ENCODE results near the gene CELF4.
A peak's percentile ranks its signal among the peaks of the same experiment; 100 is the strongest.

Gene CELF4

DNA sequence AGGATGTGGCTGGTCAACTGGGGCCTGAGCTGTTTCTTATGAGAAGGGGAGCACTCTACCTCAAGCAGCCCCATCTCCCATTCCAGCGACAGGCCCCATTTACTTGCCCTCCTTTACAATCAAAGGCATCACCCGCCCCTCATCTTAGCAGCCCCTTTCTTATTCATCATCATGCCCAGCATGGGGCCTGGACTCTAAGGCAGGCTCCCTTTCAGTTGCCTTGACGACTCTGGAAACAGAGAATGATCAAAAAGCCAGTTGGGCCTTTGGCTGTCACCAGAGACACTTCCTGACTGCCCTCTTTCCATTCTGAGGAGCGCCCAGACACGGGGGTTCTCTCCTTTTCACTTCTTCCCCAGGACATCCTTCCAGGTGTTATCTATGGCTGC lies 11.2 kb downstream of the CELF4 start:
- Histone ChIP-seq H3K27ac (ENCODE audit: low read length) (no peak overlapping the region), H3K9ac (ENCODE audit: low read depth, low read length) (no peak overlapping the region), H3K36me3 (ENCODE audit: insufficient read depth, low read depth, low read length) (no peaks in the 10 kb centered on the region), H3K9me3 (ENCODE audit: insufficient read depth, low read depth, low read length) (no peaks in the 10 kb centered on the region), H3K4me1 (ENCODE audit: insufficient read depth, low read length) (peaks cover 10% of the 10 kb centered on the region), H3K4me3 (ENCODE audit: low read length) (peak overlapping the region; percentile 52), H3K27me3 (ENCODE audit: insufficient read depth, low read length) (peaks cover 73% of the 10 kb centered on the region)

DNA sequence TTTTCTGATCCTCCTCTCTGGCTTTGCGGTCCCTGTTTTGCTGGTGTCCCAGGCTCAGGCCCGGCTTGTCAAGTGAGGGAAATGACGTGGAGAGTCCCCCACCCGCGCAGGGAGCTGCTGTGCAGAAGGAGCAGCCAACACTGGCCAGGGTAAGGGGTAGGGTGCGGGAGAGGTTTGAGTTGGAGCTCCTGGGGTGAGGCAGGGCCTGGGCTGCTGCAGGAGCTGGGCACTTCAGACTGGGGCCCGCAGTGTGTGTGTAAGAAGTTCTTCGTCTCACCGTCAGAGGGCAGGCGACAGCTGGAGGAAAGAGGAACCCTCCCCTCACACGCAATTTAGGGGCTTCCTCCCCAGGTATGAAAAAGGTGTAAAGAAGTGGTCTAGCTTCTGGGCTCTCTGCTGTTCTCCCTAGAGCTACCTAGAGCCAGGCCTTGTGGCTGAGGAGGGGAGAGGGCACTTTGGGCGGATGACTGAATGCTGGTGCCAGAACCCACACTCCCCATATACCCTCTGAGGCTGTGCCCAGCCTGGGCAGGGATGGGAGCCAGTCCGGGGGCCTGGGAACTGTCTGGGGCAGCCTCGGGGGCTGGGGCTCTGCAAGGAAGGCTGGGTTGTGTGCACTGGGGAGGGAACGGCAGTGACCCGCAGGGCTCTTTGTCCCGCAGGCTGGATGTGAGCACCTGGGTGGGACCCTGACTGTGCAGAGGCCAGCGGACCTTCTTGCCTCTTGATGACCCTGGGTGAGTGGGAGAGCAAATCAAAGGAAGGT lies 11.8 kb downstream of the CELF4 start:
- Histone ChIP-seq H3K9me3 (ENCODE audit: insufficient read depth, low read depth, low read length) (no peaks in the 10 kb centered on the region), H3K4me3 (ENCODE audit: low read length) (peak overlapping the region; percentile 52), H3K9ac (ENCODE audit: low read depth, low read length) (no peak overlapping the region), H3K36me3 (ENCODE audit: insufficient read depth, low read depth, low read length) (no peaks in the 10 kb centered on the region), H3K27ac (ENCODE audit: low read length) (no peak overlapping the region), H3K4me1 (ENCODE audit: insufficient read depth, low read length) (peaks cover 10% of the 10 kb centered on the region), H3K27me3 (ENCODE audit: insufficient read depth, low read length) (peaks cover 68% of the 10 kb centered on the region)

- no peaks in the 10 kb centered on the region for H3K36me3 ChIP-seq (ENCODE audit: insufficient read depth, low read depth, low read length)
- peaks cover 10% of the 10 kb centered on the region for H3K4me1 ChIP-seq (ENCODE audit: insufficient read depth, low read length)
- H3K27me3 ChIP-seq (ENCODE audit: insufficient read depth, low read length): peaks cover 65% of the 10 kb centered on the region
- H3K27ac ChIP-seq (ENCODE audit: low read length): no peak overlapping the region
- H3K9me3 ChIP-seq (ENCODE audit: insufficient read depth, low read depth, low read length): no peaks in the 10 kb centered on the region
- H3K9ac ChIP-seq (ENCODE audit: low read depth, low read length): no peak overlapping the region
- no peak overlapping the region for H3K4me3 ChIP-seq (ENCODE audit: low read length)
Measured at GRCh38 chr18:37552286-37552685, 13.3 kb downstream of the CELF4 start.

GRCh38 chr18:37551846-37552245 lies 13.8 kb downstream of the CELF4 start:
- Histone ChIP-seq H3K27me3 (ENCODE audit: insufficient read depth, low read length) (peaks cover 60% of the 10 kb centered on the region), H3K4me1 (ENCODE audit: insufficient read depth, low read length) (peaks cover 10% of the 10 kb centered on the region), H3K9ac (ENCODE audit: low read depth, low read length) (no peak overlapping the region), H3K4me3 (ENCODE audit: low read length) (no peak overlapping the region), H3K36me3 (ENCODE audit: insufficient read depth, low read depth, low read length) (no peaks in the 10 kb centered on the region), H3K27ac (ENCODE audit: low read length) (no peak overlapping the region), H3K9me3 (ENCODE audit: insufficient read depth, low read depth, low read length) (no peaks in the 10 kb centered on the region)

- Histone ChIP-seq H3K27ac (ENCODE audit: low read length) (no peak overlapping the region), H3K4me3 (ENCODE audit: low read length) (no peak overlapping the region), H3K36me3 (ENCODE audit: insufficient read depth, low read depth, low read length) (no peaks in the 10 kb centered on the region), H3K9ac (ENCODE audit: low read depth, low read length) (no peak overlapping the region), H3K9me3 (ENCODE audit: insufficient read depth, low read depth, low read length) (no peaks in the 10 kb centered on the region), H3K4me1 (ENCODE audit: insufficient read depth, low read length) (peaks cover 10% of the 10 kb centered on the region), H3K27me3 (ENCODE audit: insufficient read depth, low read length) (peaks cover 54% of the 10 kb centered on the region)
Measured at GRCh38 chr18:37551249-37551648, 14.3 kb downstream of the CELF4 start.

DNA sequence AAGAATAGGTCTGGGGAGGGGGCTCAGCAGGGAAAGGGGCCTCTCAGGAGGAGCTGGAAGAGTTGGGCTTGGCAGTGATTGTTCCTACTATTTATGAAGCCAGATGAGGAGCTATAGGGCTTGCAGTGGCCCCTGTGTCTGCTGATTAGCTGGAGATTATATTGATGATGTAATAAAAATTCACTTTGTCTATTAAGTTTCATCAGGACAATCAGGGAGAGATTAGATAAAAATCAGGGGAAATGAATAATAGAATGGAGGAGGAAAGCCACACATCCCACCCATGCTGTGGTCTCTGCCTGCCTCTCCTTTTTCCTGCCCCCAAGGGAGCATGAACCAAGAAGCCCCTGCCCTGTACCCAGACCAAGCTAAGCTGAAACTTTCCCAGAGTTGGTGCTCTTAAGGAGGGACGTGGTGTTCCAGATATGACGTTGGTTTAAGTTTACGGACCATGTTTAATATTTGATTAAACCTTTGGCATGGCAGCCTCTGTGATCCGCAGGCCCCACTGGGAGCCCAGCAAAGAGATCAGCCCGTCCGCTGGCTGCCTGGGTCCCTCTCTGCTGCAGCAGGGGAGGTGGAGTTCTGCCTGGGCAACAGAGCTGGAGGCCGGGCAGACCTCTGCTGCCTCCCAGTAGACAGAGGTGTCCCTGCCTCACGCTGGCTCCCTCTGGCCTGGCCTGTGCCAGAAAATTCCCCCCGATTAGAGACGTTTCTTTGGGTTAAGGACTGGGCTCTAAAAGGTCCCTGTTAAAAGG lies 15.3 kb downstream of the CELF4 start:
- H3K27ac ChIP-seq (ENCODE audit: low read length): no peak overlapping the region
- H3K4me3 ChIP-seq (ENCODE audit: low read length): no peak overlapping the region
- H3K27me3 ChIP-seq (ENCODE audit: insufficient read depth, low read length): peaks cover 45% of the 10 kb centered on the region
- no peaks in the 10 kb centered on the region for H3K9me3 ChIP-seq (ENCODE audit: insufficient read depth, low read depth, low read length)
- no peaks in the 10 kb centered on the region for H3K36me3 ChIP-seq (ENCODE audit: insufficient read depth, low read depth, low read length)
- peaks cover 10% of the 10 kb centered on the region for H3K4me1 ChIP-seq (ENCODE audit: insufficient read depth, low read length)
- H3K9ac ChIP-seq (ENCODE audit: low read depth, low read length): no peak overlapping the region

- no peaks in the 10 kb centered on the region for H3K9me3 ChIP-seq (ENCODE audit: insufficient read depth, low read depth, low read length)
- peaks cover under 1% of the 10 kb centered on the region; the same call in 1 of the 2 replicates for H3K4me1 ChIP-seq (ENCODE audit: insufficient read depth, low read length)
- peaks cover 30% of the 10 kb centered on the region for H3K27me3 ChIP-seq (ENCODE audit: insufficient read depth, low read length)
- no peak overlapping the region for H3K27ac ChIP-seq (ENCODE audit: low read length)
- no peak overlapping the region for H3K9ac ChIP-seq (ENCODE audit: low read depth, low read length)
- no peaks in the 10 kb centered on the region for H3K36me3 ChIP-seq (ENCODE audit: insufficient read depth, low read depth, low read length)
- no peak overlapping the region for H3K4me3 ChIP-seq (ENCODE audit: low read length)
Measured at GRCh38 chr18:37548679-37549289, 16.8 kb downstream of the CELF4 start.

DNA sequence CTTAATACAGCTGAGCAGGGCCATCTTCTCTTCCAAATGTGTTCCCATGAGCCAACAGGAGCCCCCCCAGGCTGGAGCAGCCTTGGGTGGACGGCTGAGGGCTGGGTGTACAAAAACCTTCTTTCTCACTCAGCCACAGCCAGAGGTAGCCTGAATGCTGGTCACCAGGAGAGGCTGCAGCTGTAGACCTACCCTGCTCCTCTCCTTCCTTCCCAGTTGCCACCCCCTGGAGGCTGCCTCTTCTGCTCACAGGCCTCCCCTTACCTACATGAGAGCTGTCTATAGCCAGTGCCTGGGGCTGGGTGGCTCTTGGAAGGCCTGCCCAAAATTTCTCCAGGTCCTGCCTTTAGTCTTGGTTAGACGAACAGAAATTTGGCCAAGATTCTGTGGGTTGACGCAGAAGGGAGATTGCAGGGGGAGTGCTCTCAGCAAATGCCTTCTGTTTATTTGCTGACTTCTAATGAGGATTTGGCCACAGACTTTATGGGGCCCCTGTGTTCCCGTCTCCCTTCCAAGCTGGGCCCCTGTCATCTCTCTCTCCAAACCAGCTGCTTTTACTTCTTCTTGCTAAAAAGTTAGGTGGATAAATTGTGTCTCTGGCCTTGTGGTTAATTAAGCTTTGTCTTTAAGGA lies 18.3 kb downstream of the CELF4 start:
- peaks cover 15% of the 10 kb centered on the region; the same call in 1 of the 2 replicates for H3K27me3 ChIP-seq (ENCODE audit: insufficient read depth, low read length)
- H3K9ac ChIP-seq (ENCODE audit: low read depth, low read length): no peak overlapping the region
- H3K9me3 ChIP-seq (ENCODE audit: insufficient read depth, low read depth, low read length): no peaks in the 10 kb centered on the region
- H3K27ac ChIP-seq (ENCODE audit: low read length): no peak overlapping the region
- no peaks in the 10 kb centered on the region for H3K4me1 ChIP-seq (ENCODE audit: insufficient read depth, low read length)
- no peaks in the 10 kb centered on the region for H3K36me3 ChIP-seq (ENCODE audit: insufficient read depth, low read depth, low read length)
- H3K4me3 ChIP-seq (ENCODE audit: low read length): no peak overlapping the region

GRCh38 chr18:37546651-37547050 lies 18.9 kb downstream of the CELF4 start:
- H3K27ac ChIP-seq (ENCODE audit: low read length): no peak overlapping the region
- H3K9ac ChIP-seq (ENCODE audit: low read depth, low read length): no peak overlapping the region
- H3K36me3 ChIP-seq (ENCODE audit: insufficient read depth, low read depth, low read length): no peaks in the 10 kb centered on the region
- H3K4me3 ChIP-seq (ENCODE audit: low read length): no peak overlapping the region
- H3K27me3 ChIP-seq (ENCODE audit: insufficient read depth, low read length): peaks cover 11% of the 10 kb centered on the region; the same call in 1 of the 2 replicates
- H3K4me1 ChIP-seq (ENCODE audit: insufficient read depth, low read length): no peaks in the 10 kb centered on the region
- no peaks in the 10 kb centered on the region for H3K9me3 ChIP-seq (ENCODE audit: insufficient read depth, low read depth, low read length)

GRCh38 chr18:37546272-37546537 lies 19.4 kb downstream of the CELF4 start:
- Histone ChIP-seq H3K36me3 (ENCODE audit: insufficient read depth, low read depth, low read length) (no peaks in the 10 kb centered on the region), H3K27me3 (ENCODE audit: insufficient read depth, low read length) (peaks cover 7% of the 10 kb centered on the region; the same call in 1 of the 2 replicates)

DNA sequence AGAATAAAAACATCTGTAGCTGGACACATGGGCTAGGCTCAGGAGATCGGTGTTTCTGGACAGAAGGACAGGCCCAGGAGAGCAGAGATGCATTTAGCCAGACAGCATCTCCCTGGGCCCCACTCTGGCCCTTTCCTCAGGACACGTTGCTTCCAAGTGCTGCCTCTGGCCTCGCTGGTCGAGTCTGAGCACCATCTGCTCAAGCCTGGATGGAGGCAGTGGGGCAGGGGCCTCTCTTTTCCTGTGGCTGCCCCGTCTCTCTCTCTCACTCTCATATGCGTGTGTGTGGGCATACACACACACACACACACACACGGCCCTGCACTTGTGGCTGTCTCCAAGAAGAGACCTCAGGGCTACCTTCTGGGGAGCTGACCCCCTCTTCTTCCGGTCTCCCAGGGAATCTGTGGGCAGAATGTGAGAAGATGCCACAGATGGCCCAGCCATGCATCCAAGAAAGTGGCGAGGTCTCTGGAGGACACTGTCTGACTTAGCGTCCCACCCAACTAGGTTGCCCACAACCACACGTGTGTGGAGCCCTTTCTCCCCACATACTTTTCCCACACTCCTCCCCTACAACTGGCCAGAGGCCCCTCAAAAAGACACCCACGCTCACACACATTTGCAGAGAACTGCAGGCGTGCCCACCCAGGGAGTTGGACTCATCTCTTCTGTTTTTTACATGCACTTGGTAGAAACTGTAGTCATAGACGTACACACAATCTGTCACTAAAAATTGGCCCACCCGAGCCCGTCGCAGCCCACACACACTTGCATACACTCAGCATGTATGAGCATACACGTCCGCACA lies 19.9 kb downstream of the CELF4 start:
- H3K9me3 ChIP-seq (ENCODE audit: insufficient read depth, low read depth, low read length): no peaks in the 10 kb centered on the region
- H3K4me1 ChIP-seq (ENCODE audit: insufficient read depth, low read length): no peaks in the 10 kb centered on the region
- H3K27ac ChIP-seq (ENCODE audit: low read length): no peak overlapping the region
- no peak overlapping the region for H3K9ac ChIP-seq (ENCODE audit: low read depth, low read length)
- peaks cover 3% of the 10 kb centered on the region; the same call in 1 of the 2 replicates for H3K27me3 ChIP-seq (ENCODE audit: insufficient read depth, low read length)
- H3K4me3 ChIP-seq (ENCODE audit: low read length): no peak overlapping the region
- no peaks in the 10 kb centered on the region for H3K36me3 ChIP-seq (ENCODE audit: insufficient read depth, low read depth, low read length)

More at GRCh38 chr18:37546272-37546537, 19.4 kb downstream of the CELF4 start:
- Histone ChIP-seq H3K4me3 (ENCODE audit: low read length) (no peak overlapping the region), H3K4me1 (ENCODE audit: insufficient read depth, low read length) (no peaks in the 10 kb centered on the region), H3K9me3 (ENCODE audit: insufficient read depth, low read depth, low read length) (no peaks in the 10 kb centered on the region), H3K27ac (ENCODE audit: low read length) (no peak overlapping the region), H3K9ac (ENCODE audit: low read depth, low read length) (no peak overlapping the region)
